Right atrium auricular region (tissue), 2 donors: Measurements from ENCODE around the gene OPN1SW. TPM values are rescaled to one million over a fixed set of nuclear protein-coding genes. Genes with fewer than 3 reads are reported as not detected.

ENCODE experiments used
- DNase-seq: peaks from one replicate; pipeline ENCODE4 v3.0.0-alpha.2; 2019; ENCODE audit warnings: low spot score
- H3K27ac ChIP-seq, 2 donors: fragments of 200-600 bp; sonication (generic); 1 replicate in 1 of 2; 2 replicates in 1 of 2; pipeline ENCODE4 v1.5.1; 2016 to 2019
- H3K27me3 ChIP-seq, 2 donors: fragments of 200-600 bp; sonication (generic); one replicate each; pipeline versions ENCODE4 v1.5.1 to v1.6.0; 2017 to 2019
- H3K36me3 ChIP-seq: fragments of 200-600 bp; sonication (generic); one replicate; pipeline ENCODE4 v1.5.1; 2016
- H3K4me1 ChIP-seq, 2 donors: fragments of 200-600 bp; sonication (generic); one replicate each; pipeline versions ENCODE4 v1.5.1 to v1.6.0; 2017 to 2019
- H3K4me3 ChIP-seq, 2 donors: fragments of 200-600 bp; sonication (generic); 1 replicate in 1 of 2; 2 replicates in 1 of 2; pipeline ENCODE4 v1.5.1; 2017 to 2019; ENCODE audit warnings: mild to moderate bottlenecking in 1 of 2, moderate library complexity in 1 of 2
- H3K9me3 ChIP-seq, 2 donors: fragments of 200-600 bp; sonication (generic); one replicate each; pipeline ENCODE4 v1.5.1; 2019
- total RNA-seq, 2 donors: library from RNA; depleted of rRNA; stranded (reverse); fragments of >200 nt; gene quantifications; one replicate each; pipeline ENCODE4 v1.1.0, GENCODE V29; 2016
- TF ChIP-seq, protein P1 (sequence below), 2 donors: fragments of 200-600 bp; sonication (generic); IDR thresholded peaks; one replicate each; pipeline ENCODE4 v1.5.1; 2019; ENCODE audit warnings: antibody characterized with exemption in 2 of 2

Gene OPN1SW
- total RNA-seq, 2 donors from 2014 or later = not detected

DNA sequence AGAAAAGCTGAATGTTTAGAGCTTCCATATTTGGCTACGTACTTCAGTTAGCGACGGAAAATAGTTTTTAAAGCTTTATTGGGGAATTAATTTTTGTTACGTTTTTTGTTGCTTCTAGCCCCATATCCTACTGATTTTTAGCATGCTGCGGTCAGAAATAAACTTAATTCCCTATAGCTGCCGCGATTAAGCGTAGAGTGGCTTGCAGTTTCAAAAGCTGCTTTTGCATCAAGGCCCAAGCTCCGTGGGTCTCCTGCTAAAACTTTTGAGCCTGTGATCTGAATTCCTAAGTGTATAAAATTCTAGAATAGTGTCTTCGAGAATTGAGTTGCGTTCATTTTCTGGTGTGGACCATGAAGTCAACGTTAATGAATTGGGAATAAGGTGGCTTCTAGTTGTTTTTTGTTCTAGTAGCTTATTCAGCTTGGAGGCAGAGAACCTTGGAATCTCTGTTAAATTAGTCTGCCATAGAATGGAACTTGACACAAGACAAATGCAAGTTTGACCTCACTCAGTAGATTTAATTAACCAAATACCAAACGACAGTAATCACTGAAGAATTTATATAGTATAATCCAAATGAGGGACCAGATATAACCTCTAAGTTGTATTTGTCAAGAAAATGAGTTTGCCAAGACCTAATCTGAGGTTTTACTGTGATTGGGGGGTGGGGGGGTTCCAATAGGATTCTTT is 35.5 kb downstream of the OPN1SW start:
- peaks cover 0 to 52% of the 10 kb centered on the region in 2 donors for H3K4me1 ChIP-seq
- peak overlapping the region; percentile 98 to 99 for H3K27ac ChIP-seq

DNA sequence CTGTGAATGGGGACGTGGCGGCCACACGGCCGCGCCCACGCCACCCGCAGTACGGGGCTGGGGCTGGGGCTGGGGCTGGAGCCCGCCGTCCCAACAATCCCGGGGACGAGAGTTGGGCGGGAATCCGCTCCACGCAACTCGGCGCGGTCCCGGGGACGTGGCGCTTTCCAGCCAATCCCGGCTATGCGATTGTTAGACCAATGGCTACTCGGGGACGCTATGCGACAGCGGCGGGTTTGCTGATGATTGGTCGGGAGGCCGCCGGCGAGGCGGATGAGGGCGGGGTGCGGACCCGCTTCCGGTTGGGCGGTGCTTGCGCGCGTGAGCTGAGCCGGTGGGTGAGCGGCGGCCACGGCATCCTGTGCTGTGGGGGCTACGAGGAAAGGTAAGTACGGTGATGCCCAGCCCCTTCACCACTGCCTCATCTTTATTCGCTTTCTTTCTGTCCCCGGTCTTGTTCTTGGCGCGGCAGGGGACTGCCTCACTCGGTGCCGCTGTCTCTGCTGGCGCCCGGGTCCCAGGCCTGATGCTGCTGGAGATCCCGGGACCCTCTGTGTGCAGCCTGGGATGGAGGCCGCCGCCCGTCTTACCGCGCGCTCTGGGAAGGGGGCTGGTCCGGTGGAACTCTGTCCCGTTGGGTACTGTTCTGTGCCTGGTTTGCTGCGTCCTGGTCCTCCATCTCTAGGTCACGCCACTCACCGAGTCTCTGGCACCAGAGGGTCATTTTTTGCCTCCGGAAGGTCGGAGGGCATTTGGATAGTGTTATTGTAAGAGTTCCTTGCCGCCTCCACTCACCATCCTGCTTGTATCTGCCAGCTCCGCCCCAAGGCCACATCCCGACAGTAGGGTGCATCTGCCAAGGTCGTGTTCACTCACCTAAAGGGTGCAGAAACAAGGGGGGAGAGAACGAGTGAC is 36.3 kb downstream of the OPN1SW start, which contains the start of gene CALU:
CALU (plus strand) TSS at position 312 of the 915 bp plus-strand sequence. CDS start 9,225 bp downstream, outside the sequence.
- Histone ChIP-seq H3K27me3 (no peaks in the 10 kb centered on the region), H3K4me1 (peaks cover 0 to 48% of the 10 kb centered on the region in 2 donors), H3K9me3 (no peaks in the 10 kb centered on the region), H3K36me3 (no peaks in the 10 kb centered on the region), H3K27ac (peak within 1 kb of the TSS; percentile 98 to 99), H3K4me3 (peak within 1 kb of the TSS; percentile 97 to 98)
- TF ChIP-seq, protein P1, sequence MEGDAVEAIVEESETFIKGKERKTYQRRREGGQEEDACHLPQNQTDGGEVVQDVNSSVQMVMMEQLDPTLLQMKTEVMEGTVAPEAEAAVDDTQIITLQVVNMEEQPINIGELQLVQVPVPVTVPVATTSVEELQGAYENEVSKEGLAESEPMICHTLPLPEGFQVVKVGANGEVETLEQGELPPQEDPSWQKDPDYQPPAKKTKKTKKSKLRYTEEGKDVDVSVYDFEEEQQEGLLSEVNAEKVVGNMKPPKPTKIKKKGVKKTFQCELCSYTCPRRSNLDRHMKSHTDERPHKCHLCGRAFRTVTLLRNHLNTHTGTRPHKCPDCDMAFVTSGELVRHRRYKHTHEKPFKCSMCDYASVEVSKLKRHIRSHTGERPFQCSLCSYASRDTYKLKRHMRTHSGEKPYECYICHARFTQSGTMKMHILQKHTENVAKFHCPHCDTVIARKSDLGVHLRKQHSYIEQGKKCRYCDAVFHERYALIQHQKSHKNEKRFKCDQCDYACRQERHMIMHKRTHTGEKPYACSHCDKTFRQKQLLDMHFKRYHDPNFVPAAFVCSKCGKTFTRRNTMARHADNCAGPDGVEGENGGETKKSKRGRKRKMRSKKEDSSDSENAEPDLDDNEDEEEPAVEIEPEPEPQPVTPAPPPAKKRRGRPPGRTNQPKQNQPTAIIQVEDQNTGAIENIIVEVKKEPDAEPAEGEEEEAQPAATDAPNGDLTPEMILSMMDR (IDR thresholded peaks at IDR 0.05) = no peak
- DNase-seq = peak; percentile 99

More for the DNA sequence above, 35.5 kb downstream of the OPN1SW start:
- DNase-seq = no peak
- TF ChIP-seq, protein P1 (IDR thresholded peaks at IDR 0.05) = no peak
- no peaks in the 10 kb centered on the region for H3K27me3 ChIP-seq
- no peaks in the 10 kb centered on the region for H3K9me3 ChIP-seq
- no peaks in the 10 kb centered on the region for H3K36me3 ChIP-seq
- H3K4me3 ChIP-seq = peak overlapping the region; percentile 97 to 98

GRCh38 chr7:128738570-128739047 is 37.0 kb downstream of the OPN1SW start:
- peak overlapping the region; percentile 97 to 98 for H3K4me3 ChIP-seq
- H3K9me3 ChIP-seq = no peaks in the 10 kb centered on the region
- no peaks in the 10 kb centered on the region for H3K36me3 ChIP-seq
- H3K27ac ChIP-seq = peak overlapping the region; percentile 98 to 99
- peaks cover 0 to 45% of the 10 kb centered on the region in 2 donors for H3K4me1 ChIP-seq
- DNase-seq = no peak
- TF ChIP-seq, protein P1 (IDR thresholded peaks at IDR 0.05) = no peak
- H3K27me3 ChIP-seq = no peaks in the 10 kb centered on the region

DNA sequence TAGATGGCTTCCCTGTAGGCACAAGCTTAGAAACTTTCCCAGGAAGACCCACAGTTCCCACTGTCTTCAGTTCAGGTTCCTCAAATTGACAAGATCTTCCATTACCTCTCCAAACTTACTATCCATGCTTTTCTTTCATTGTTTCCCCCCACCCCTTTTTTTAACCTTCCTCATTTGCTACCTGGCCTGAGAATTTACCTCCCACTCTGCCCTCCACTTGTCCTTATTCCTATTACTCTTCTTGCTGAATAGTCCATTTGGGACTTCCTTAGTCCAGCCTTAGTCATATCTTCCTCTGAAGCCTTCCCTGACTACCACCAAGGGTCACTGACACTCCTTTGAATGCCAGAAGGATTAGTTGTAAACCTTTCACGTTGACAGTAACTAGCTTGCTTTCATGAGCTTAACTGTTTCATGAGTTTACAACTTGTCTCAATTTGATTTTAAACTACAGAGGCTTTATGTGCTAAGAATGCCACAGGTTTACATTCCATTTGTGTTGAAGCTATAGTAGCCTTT is 37.7 kb downstream of the OPN1SW start:
- Histone ChIP-seq H3K4me1 (peaks cover 0 to 39% of the 10 kb centered on the region in 2 donors), H3K36me3 (no peaks in the 10 kb centered on the region), H3K27ac (peak overlapping the region; percentile 98 to 99), H3K27me3 (no peaks in the 10 kb centered on the region), H3K9me3 (no peaks in the 10 kb centered on the region), H3K4me3 (no peak overlapping the region)
- DNase-seq = no peak
- TF ChIP-seq, protein P1 (IDR thresholded peaks at IDR 0.05) = no peak

DNA sequence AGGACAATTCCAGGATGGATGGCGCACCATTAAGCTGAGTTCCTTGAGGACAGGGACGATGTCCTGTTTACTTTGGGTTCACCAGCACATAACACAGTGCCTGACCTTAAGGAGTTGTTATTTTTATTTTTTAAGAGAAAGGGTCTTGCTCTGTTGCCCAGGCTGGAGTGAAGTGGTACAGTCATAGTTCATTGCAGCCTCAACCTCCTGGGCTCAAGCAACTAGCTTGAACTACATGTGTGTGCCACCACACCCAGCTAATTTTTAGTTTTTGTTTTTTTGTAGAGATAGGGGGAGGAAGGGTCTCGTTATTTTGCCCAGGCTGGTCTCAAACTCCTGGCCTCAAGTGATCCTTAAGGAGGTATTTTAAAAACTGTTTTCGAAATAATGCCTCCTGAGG is 38.2 kb downstream of the OPN1SW start:
- Histone ChIP-seq H3K27me3 (no peaks in the 10 kb centered on the region), H3K36me3 (no peaks in the 10 kb centered on the region), H3K9me3 (no peaks in the 10 kb centered on the region), H3K4me1 (peaks cover 0 to 36% of the 10 kb centered on the region in 2 donors), H3K4me3 (no peak overlapping the region), H3K27ac (no peak overlapping the region)
- TF ChIP-seq, protein P1 (IDR thresholded peaks at IDR 0.05) = no peak
- DNase-seq = no peak
